ENCODE results near the gene SBNO2. TPM values are rescaled to one million over a fixed set of nuclear protein-coding genes. Genes with fewer than 3 reads are reported as not detected.

SBNO2 gene
- total and polyA plus RNA-seq, 2 experiments from 2014 or later = 6.9 to 35.4 TPM

DNA sequence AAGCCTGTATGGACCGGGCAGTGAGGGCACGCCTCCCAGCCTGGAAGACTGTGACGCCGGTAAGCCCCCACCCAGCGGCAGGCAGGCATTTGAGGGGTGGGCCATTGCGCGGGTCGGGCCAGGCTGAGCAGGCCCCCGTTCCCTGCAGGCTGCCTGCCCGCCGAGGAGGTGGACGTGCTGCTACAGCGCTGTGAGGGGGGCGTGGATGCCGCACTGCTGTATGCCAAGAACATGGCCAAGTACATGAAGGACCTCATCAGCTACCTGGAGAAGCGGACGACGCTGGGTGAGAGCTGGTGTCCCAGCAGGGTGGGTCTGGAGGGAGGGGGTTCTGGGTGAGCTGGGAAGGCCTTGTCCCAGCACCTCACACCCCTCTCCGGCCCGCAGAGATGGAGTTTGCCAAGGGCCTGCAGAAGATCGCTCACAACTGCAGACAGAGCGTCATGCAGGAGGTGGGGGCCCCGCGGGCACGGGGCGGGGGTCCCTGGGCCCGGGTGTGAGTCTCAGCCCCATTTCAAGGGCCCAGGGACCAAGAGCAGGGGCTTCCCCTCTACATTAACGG, 100.0 kb downstream of the SBNO2 start:
- H3K27me3 Mint-ChIP-seq (ENCODE audit: insufficient read depth, low read depth, poor library complexity) = peaks cover 10% of the 10 kb centered on the region
- H4K20me1 ChIP-seq (replicated peaks; ENCODE audit: insufficient read depth) = 0 out of 2 replicates have a peak, but pooled peaks cover 3% of the 10 kb centered on the region
- peaks cover 18% of the 10 kb centered on the region for H3F3A ChIP-seq (replicated peaks; ENCODE audit: low read depth)
- no peak overlapping the region for H3K4me2 ChIP-seq
- ATAC-seq (no peak), DNase-seq (ENCODE audit: low spot score) (no peak)
- no peak overlapping the region for H3K4me3 Mint-ChIP-seq
- no peaks in the 10 kb centered on the region for H3K9me2 ChIP-seq (ENCODE audit: insufficient read depth)
- no peak overlapping the region for H2AFZ ChIP-seq
- peaks cover 27% of the 10 kb centered on the region for H3K36me3 Mint-ChIP-seq (ENCODE audit: low read depth)
- peaks cover 5% of the 10 kb centered on the region; the same call in 1 of the 3 replicates for H3K4me1 Mint-ChIP-seq
- H3K27ac ChIP-seq (ENCODE audit: low read depth) = no peak overlapping the region
- H3K4me3 ChIP-seq = no peak overlapping the region
- no peak overlapping the region for H3K27ac Mint-ChIP-seq
- H3K79me2 ChIP-seq (replicated peaks; ENCODE audit: insufficient read depth) = 0 out of 2 replicates have a peak, but pooled peaks cover 4% of the 10 kb centered on the region
- H3K27me3 ChIP-seq (ENCODE audit: insufficient read depth) = 0 out of 2 replicates have a peak, but pooled peaks cover 5% of the 10 kb centered on the region
- TF ChIP-seq, protein P1, sequence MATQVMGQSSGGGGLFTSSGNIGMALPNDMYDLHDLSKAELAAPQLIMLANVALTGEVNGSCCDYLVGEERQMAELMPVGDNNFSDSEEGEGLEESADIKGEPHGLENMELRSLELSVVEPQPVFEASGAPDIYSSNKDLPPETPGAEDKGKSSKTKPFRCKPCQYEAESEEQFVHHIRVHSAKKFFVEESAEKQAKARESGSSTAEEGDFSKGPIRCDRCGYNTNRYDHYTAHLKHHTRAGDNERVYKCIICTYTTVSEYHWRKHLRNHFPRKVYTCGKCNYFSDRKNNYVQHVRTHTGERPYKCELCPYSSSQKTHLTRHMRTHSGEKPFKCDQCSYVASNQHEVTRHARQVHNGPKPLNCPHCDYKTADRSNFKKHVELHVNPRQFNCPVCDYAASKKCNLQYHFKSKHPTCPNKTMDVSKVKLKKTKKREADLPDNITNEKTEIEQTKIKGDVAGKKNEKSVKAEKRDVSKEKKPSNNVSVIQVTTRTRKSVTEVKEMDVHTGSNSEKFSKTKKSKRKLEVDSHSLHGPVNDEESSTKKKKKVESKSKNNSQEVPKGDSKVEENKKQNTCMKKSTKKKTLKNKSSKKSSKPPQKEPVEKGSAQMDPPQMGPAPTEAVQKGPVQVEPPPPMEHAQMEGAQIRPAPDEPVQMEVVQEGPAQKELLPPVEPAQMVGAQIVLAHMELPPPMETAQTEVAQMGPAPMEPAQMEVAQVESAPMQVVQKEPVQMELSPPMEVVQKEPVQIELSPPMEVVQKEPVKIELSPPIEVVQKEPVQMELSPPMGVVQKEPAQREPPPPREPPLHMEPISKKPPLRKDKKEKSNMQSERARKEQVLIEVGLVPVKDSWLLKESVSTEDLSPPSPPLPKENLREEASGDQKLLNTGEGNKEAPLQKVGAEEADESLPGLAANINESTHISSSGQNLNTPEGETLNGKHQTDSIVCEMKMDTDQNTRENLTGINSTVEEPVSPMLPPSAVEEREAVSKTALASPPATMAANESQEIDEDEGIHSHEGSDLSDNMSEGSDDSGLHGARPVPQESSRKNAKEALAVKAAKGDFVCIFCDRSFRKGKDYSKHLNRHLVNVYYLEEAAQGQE (IDR thresholded peaks at IDR 0.05; ENCODE audit: unreplicated experiment) = no peak
- TF ChIP-seq, protein P2, sequence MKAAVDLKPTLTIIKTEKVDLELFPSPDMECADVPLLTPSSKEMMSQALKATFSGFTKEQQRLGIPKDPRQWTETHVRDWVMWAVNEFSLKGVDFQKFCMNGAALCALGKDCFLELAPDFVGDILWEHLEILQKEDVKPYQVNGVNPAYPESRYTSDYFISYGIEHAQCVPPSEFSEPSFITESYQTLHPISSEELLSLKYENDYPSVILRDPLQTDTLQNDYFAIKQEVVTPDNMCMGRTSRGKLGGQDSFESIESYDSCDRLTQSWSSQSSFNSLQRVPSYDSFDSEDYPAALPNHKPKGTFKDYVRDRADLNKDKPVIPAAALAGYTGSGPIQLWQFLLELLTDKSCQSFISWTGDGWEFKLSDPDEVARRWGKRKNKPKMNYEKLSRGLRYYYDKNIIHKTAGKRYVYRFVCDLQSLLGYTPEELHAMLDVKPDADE (IDR thresholded peaks at IDR 0.05) = no peak
- TF ChIP-seq ZNF462 (CRISPR knock-in tag; IDR thresholded peaks at IDR 0.05) (no peak), EZH2 (IDR thresholded peaks at IDR 0.05; ENCODE audit: low read depth, unreplicated experiment) (no peak), ZNF331 (CRISPR knock-in tag; IDR thresholded peaks at IDR 0.05; ENCODE audit: low read depth) (no peak), CREB1 (CRISPR knock-in tag; IDR thresholded peaks at IDR 0.05; ENCODE audit: low read depth) (no peak), JUNB (IDR thresholded peaks at IDR 0.05; ENCODE audit: unreplicated experiment) (no peak), CTCF (conservative IDR thresholded peaks at IDR 0.05; ENCODE audit: low read depth in 2 of 2) (no peak), ZNF114 (CRISPR knock-in tag; IDR thresholded peaks at IDR 0.05) (no peak), NANOG (IDR thresholded peaks at IDR 0.05; ENCODE audit: borderline replicate concordance) (no peak), EZH2phosphoT487 (IDR thresholded peaks at IDR 0.05; ENCODE audit: unreplicated experiment) (no peak), POLR2AphosphoS5 (IDR thresholded peaks at IDR 0.05; ENCODE audit: low read depth) (no peak)
- no peaks in the 10 kb centered on the region for H3K4me1 ChIP-seq (ENCODE audit: insufficient read depth)
- H3K36me3 ChIP-seq (ENCODE audit: insufficient read depth) = peaks cover 4% of the 10 kb centered on the region; the same call in 1 of the 2 replicates
- no peaks in the 10 kb centered on the region for H3K9me3 Mint-ChIP-seq

All from GM23338 (cell line).